GM18511 (cell line): Measurements from ENCODE around the gene ALPG.
"Not testable (repeated sequence)": the region's sequence is repeated elsewhere in the genome, so short reads cannot be mapped to it uniquely, and the experiment has no call there.

Experiments
- ATAC-seq: cut with Tn5 transposase; IDR thresholded peaks from one replicate; pipeline ENCODE4 v1.9.1; 2021; ENCODE audit warnings: mild to moderate bottlenecking, moderate library complexity; ENCODE audit not compliant: unreplicated experiment

Gene ALPG

GRCh38 chr2:232376713-232377112 is 29.9 kb upstream of the ALPG start:
- ATAC-seq = no peak

- ATAC-seq = no peak
Observed at GRCh38 chr2:232377319-232377718, 29.3 kb upstream of the ALPG start.

GRCh38 chr2:232377841-232378734 is 28.6 kb upstream of the ALPG start:
- ATAC-seq = no peak

GRCh38 chr2:232378735-232379151 is 27.9 kb upstream of the ALPG start, which contains the start of gene ALPP:
Gene ALPP, plus strand, starts transcription at chr2:232378751. Its CDS starts 52 bp downstream, at chr2:232378803.
- not testable (repeated sequence) for ATAC-seq

- ATAC-seq = not testable (repeated sequence)
Observed at GRCh38 chr2:232379610-232380590, 26.7 kb upstream of the ALPG start.

- not testable (repeated sequence) for ATAC-seq
Observed at GRCh38 chr2:232381204-232382031, 25.2 kb upstream of the ALPG start.

GRCh38 chr2:232382331-232383225 is 24.1 kb upstream of the ALPG start:
- no peak for ATAC-seq

- no peak for ATAC-seq
Observed at GRCh38 chr2:232384466-232384865, 22.2 kb upstream of the ALPG start.

- ATAC-seq = not testable (repeated sequence)
Observed at GRCh38 chr2:232385058-232385457, 21.6 kb upstream of the ALPG start.

GRCh38 chr2:232385660-232386489 is 20.8 kb upstream of the ALPG start:
- no peak for ATAC-seq

GRCh38 chr2:232386490-232386739 is 20.2 kb upstream of the ALPG start:
- ATAC-seq = no peak

GRCh38 chr2:232386740-232387450 is 19.7 kb upstream of the ALPG start:
- ATAC-seq = no peak

- no peak for ATAC-seq
Observed at GRCh38 chr2:232387451-232388171, 19.0 kb upstream of the ALPG start.

GRCh38 chr2:232388324-232388891 is 18.2 kb upstream of the ALPG start:
- no peak for ATAC-seq

GRCh38 chr2:232389327-232389726 is 17.3 kb upstream of the ALPG start:
- no peak for ATAC-seq

- no peak for ATAC-seq
Observed at GRCh38 chr2:232390661-232391060, 16.0 kb upstream of the ALPG start.

GRCh38 chr2:232393556-232393955 is 13.1 kb upstream of the ALPG start:
- no peak for ATAC-seq
